ENCODE data around the gene FNBP1L.

DNA sequence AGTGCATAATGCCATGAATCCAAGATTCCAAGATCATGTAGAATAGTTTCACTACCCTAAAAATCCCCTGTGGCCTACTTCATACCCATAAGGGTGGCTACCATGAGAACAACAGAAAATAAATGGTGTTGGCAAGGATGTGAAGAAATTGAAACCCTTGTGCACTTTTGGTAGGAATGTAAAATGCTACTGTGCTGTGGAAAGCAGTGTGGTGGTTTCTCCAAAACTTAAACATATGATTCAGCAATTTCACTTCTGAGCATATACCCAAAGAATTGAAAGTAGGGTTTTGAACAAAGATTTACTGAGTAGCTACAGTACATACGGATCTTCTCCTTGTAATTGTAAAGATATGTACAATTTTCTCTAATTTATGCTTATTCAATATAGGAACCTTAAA lies 16.0 kb downstream of the FNBP1L start:
- TF ChIP-seq, protein P1, sequence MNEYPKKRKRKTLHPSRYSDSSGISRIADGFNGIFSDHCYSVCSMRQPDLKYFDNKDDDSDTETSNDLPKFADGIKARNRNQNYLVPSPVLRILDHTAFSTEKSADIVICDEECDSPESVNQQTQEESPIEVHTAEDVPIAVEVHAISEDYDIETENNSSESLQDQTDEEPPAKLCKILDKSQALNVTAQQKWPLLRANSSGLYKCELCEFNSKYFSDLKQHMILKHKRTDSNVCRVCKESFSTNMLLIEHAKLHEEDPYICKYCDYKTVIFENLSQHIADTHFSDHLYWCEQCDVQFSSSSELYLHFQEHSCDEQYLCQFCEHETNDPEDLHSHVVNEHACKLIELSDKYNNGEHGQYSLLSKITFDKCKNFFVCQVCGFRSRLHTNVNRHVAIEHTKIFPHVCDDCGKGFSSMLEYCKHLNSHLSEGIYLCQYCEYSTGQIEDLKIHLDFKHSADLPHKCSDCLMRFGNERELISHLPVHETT (tag by site-specific recombination; IDR thresholded peaks at IDR 0.05): no peak
- TF ChIP-seq, protein P2, sequence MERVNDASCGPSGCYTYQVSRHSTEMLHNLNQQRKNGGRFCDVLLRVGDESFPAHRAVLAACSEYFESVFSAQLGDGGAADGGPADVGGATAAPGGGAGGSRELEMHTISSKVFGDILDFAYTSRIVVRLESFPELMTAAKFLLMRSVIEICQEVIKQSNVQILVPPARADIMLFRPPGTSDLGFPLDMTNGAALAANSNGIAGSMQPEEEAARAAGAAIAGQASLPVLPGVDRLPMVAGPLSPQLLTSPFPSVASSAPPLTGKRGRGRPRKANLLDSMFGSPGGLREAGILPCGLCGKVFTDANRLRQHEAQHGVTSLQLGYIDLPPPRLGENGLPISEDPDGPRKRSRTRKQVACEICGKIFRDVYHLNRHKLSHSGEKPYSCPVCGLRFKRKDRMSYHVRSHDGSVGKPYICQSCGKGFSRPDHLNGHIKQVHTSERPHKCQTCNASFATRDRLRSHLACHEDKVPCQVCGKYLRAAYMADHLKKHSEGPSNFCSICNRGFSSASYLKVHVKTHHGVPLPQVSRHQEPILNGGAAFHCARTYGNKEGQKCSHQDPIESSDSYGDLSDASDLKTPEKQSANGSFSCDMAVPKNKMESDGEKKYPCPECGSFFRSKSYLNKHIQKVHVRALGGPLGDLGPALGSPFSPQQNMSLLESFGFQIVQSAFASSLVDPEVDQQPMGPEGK (tag by site-specific recombination; IDR thresholded peaks at IDR 0.05): no peak
- no peak for TF ChIP-seq CTCF (tag by site-specific recombination; IDR thresholded peaks at IDR 0.05)
- no peak for TF ChIP-seq GLI2 (tag by site-specific recombination; IDR thresholded peaks at IDR 0.05; ENCODE audit: borderline replicate concordance, low read depth)
- no peak for TF ChIP-seq ZBTB8A (tag by site-specific recombination; IDR thresholded peaks at IDR 0.05)
- no peak for TF ChIP-seq ZNF501 (tag by site-specific recombination; IDR thresholded peaks at IDR 0.05)
- TF ChIP-seq ZFP3 (tag by site-specific recombination; IDR thresholded peaks at IDR 0.05; ENCODE audit: low read depth): no peak
- no peak for TF ChIP-seq ZSCAN30 (tag by site-specific recombination; IDR thresholded peaks at IDR 0.05)
